Effector memory CD4-positive, alpha-beta T cell (primary cell): Measurements from ENCODE around the gene CSMD2.

ENCODE experiments used
- DNase-seq, 3 donors: peaks; one replicate each; pipeline ENCODE4 v3.0.0-alpha.2; 2020
- H3K27ac ChIP-seq: 2 replicates; pipeline ENCODE4 v1.7.0; 2013; ENCODE audit warnings: mild to moderate bottlenecking, low read length, moderate library complexity; ENCODE audit not compliant: insufficient read depth, poor library complexity, severe bottlenecking
- H3K27me3 ChIP-seq: replicated peaks from 2 replicates; pipeline ENCODE4 v1.7.0; 2013; ENCODE audit warnings: mild to moderate bottlenecking, low read length; ENCODE audit not compliant: insufficient read depth, control insufficient read depth, poor library complexity, severe bottlenecking
- H3K36me3 ChIP-seq: 2 replicates; pipeline ENCODE4 v1.7.0; 2013; ENCODE audit warnings: mild to moderate bottlenecking, low read length, moderate library complexity; ENCODE audit not compliant: control insufficient read depth, insufficient read depth
- H3K4me1 ChIP-seq: 2 replicates; pipeline ENCODE4 v1.7.0; 2013; ENCODE audit warnings: low read length, mild to moderate bottlenecking; ENCODE audit not compliant: control insufficient read depth, insufficient read depth, poor library complexity, severe bottlenecking
- H3K4me3 ChIP-seq: 2 replicates; pipeline ENCODE4 v1.7.0; 2013; ENCODE audit warnings: low read length, low read depth, mild to moderate bottlenecking; ENCODE audit not compliant: insufficient read depth, poor library complexity, severe bottlenecking
- H3K9me3 ChIP-seq: 2 replicates; pipeline ENCODE4 v1.7.0; 2013; ENCODE audit warnings: mild to moderate bottlenecking, low read length, moderate library complexity; ENCODE audit not compliant: control insufficient read depth

Gene CSMD2

DNA sequence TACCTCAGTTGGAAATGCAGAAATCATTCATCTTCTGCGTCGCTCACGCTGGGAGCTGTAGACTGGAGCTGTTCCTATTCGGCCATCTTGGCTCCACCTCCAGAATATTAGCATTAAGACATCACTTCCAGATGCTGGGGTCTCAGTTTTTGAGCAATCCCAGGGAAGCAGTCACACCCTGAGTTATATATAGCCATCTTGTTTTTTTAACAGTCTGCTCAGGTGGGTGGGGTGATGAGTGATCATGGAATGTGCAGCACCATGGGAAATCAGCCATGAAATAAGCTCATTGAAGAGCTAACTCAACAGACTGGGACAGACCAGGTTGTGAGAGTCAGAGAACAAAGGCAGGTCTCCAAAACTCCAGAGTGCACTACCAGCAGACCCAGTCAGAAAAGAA, 328.1 kb downstream of the CSMD2 start:
- Histone ChIP-seq H3K36me3 (no peaks in the 10 kb centered on the region), H3K27ac (no peak overlapping the region), H3K4me1 (no peaks in the 10 kb centered on the region), H3K27me3 (no peaks in the 10 kb centered on the region), H3K9me3 (no peaks in the 10 kb centered on the region), H3K4me3 (no peak overlapping the region)
- DNase-seq, result no peak

DNA sequence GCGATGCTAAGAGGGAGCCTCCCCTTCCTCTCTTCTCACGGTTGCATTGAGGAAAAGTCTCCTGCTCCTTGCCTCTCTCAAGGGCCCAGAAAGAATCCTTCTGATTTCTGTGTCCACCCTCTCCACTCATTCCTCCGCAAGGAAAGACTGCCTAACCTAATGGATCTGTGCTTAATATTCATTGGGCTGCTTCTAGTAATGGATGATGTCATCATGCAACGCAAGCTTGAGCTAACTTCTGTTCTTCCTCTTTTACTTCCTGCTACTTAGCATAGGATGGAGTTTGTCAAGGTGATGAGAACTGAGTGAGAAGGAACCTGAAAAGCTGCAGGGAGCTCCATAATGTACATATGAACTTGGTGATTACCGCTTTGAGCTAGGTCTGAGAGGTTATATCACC, 336.4 kb downstream of the CSMD2 start:
- Histone ChIP-seq H3K36me3 (no peaks in the 10 kb centered on the region), H3K4me3 (no peak overlapping the region), H3K9me3 (no peaks in the 10 kb centered on the region), H3K27me3 (no peaks in the 10 kb centered on the region), H3K27ac (no peak overlapping the region), H3K4me1 (no peaks in the 10 kb centered on the region)
- no peak for DNase-seq

DNA sequence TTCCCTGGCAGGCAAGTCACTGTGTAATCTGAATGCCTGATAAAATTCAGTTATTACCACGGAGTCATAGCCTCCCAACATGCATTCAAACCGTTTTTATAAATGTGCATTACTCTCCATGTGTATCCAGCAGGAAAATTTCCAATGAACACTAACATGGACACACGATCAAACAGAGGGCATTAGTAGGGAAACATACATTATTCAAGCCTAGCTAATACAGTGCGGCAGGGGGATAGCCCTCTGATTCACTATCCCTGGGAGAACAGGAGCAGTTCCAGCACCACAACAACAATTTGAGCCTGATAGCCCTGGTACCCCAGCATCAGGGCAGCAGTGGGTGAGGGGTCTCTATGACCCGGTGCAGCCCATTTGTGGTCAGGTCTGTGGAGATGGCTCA, 337.0 kb downstream of the CSMD2 start:
- Histone ChIP-seq H3K9me3 (no peaks in the 10 kb centered on the region), H3K27me3 (no peaks in the 10 kb centered on the region), H3K4me1 (no peaks in the 10 kb centered on the region), H3K27ac (no peak overlapping the region), H3K36me3 (no peaks in the 10 kb centered on the region), H3K4me3 (no peak overlapping the region)
- no peak for DNase-seq

DNA sequence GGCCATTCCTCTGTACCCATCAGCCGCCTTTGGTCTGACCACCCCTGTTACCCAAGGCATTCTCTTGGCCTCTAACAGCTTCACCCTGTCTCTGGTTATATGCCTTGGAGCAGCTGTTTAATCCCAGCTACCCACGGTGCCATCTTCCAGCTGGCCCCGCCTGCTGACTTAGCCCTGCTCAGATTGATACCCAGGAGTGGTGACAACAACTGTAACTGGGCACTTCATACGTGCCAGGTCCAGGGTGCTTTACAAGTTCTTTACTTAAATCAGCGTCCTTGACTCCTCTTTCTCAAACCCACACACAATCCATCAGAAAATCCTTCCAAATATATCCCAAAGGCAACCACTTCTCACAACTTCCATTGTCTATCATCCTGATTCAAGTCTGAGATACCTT, 338.3 kb downstream of the CSMD2 start:
- no peak for DNase-seq
- H3K27me3 ChIP-seq, result no peaks in the 10 kb centered on the region
- no peak overlapping the region for H3K4me3 ChIP-seq
- H3K27ac ChIP-seq, result no peak overlapping the region
- no peaks in the 10 kb centered on the region for H3K4me1 ChIP-seq
- H3K9me3 ChIP-seq, result no peaks in the 10 kb centered on the region
- H3K36me3 ChIP-seq, result no peaks in the 10 kb centered on the region

DNA sequence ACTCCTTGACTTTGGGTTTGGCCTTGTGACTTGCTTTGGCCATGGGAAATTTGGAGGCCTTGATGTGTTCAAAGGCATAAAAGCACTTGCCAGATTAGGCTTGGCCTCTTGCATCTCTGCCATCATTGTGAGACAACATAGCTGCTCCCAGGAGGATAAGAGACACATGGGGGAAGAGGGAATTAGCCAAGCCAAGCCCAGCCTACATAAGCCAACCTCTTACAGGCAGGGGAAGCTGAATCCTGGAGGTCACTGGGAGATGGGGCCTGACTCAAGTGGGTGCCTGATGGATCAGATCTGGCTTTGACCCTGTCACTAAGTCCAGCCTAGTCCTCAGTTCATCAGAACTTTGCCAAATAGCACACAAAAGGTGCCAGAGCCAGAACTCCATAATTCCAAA, 338.7 kb downstream of the CSMD2 start:
- H3K27ac ChIP-seq, result no peak overlapping the region
- H3K27me3 ChIP-seq, result no peaks in the 10 kb centered on the region
- DNase-seq, result no peak
- H3K9me3 ChIP-seq, result no peaks in the 10 kb centered on the region
- no peak overlapping the region for H3K4me3 ChIP-seq
- H3K4me1 ChIP-seq, result no peaks in the 10 kb centered on the region
- H3K36me3 ChIP-seq, result no peaks in the 10 kb centered on the region

DNA sequence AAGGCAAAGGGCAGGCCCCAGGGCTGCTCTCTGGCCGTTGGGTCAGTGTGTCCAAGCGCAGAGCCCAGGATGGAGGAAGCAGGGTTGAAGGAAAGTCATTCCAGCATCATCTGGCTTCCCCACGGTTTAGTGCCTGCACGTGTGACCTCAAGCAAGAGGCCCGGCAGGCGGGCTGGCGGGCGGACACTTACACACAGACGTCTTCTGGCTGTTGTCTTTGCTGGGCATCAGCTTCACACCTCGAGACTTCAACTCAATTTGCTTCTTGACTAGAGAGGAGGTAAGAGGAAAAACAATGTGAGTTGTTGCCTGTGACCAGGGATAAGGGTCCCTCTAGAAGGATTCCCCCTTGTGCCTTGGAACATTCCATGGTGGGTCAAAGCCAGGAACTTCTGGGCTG, 339.5 kb downstream of the CSMD2 start:
- H3K27me3 ChIP-seq, result no peaks in the 10 kb centered on the region
- no peaks in the 10 kb centered on the region for H3K36me3 ChIP-seq
- no peaks in the 10 kb centered on the region for H3K4me1 ChIP-seq
- no peak overlapping the region for H3K4me3 ChIP-seq
- no peaks in the 10 kb centered on the region for H3K9me3 ChIP-seq
- no peak for DNase-seq
- no peak overlapping the region for H3K27ac ChIP-seq

DNA sequence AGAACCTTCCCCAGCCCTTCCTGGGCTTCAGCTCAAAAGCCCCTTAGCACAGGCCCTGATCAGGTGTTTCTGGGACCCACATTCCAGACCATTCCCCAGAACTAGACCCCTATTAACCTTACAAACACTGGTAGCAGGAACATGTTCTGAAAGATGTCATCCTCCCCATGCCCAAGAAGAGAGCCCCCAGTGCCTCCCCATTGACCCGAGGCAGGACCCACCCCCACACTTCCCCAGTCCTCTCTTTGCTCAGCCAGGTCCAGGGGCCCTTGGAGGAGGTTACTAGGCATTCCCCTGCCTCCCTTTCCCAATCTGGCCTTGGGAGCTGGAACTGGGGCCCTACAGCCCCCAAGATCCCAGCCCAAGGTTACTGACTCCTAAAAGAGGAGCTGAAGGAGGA, 340.1 kb downstream of the CSMD2 start:
- no peaks in the 10 kb centered on the region for H3K4me1 ChIP-seq
- no peak for DNase-seq
- no peaks in the 10 kb centered on the region for H3K27me3 ChIP-seq
- no peak overlapping the region for H3K27ac ChIP-seq
- no peak overlapping the region for H3K4me3 ChIP-seq
- H3K36me3 ChIP-seq, result no peaks in the 10 kb centered on the region
- H3K9me3 ChIP-seq, result no peaks in the 10 kb centered on the region

DNA sequence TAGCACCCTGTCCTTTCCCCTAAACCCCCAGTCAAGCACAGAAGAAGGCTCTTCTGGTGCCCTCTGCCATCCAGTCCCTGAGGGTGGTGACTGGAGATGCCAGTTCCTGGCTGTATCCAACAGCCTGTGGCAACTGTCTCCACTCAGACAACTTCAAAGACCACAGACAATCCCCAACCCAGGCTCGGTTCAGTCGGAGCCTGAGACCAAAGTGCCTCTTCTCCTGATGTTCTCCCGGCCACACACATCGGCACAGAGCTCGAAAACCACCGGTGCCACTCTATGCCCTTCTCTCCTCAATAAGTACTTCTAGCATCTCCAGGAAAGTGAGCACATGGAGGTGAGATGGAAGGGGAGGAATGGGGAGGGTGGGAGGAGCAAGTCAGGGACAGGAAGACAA, 340.7 kb downstream of the CSMD2 start:
- Histone ChIP-seq H3K4me1 (no peaks in the 10 kb centered on the region), H3K27me3 (no peaks in the 10 kb centered on the region), H3K36me3 (no peaks in the 10 kb centered on the region), H3K4me3 (no peak overlapping the region), H3K27ac (no peak overlapping the region), H3K9me3 (no peaks in the 10 kb centered on the region)
- no peak for DNase-seq

DNA sequence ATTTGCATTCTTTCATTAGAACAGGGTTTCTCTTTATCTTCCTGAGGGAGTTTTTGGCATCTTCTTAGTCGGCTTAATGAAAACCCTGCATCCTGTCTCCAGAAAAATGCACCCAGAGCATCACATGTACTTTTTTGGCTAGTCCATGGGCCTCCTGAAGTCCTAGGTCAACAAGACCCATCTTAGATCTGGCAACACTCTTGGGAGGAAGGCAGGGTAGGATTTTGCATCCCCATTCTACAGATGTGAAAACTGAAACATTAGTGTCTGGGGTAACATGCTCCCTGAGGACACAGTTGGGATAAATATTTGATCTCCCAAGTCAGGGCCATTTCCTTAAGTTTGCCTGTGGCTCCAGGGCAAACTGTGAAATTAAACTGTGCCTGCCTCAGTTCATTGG, 341.2 kb downstream of the CSMD2 start:
- no peak overlapping the region for H3K4me3 ChIP-seq
- H3K27ac ChIP-seq, result no peak overlapping the region
- no peaks in the 10 kb centered on the region for H3K27me3 ChIP-seq
- DNase-seq, result no peak
- H3K4me1 ChIP-seq, result no peaks in the 10 kb centered on the region
- H3K9me3 ChIP-seq, result no peaks in the 10 kb centered on the region
- no peaks in the 10 kb centered on the region for H3K36me3 ChIP-seq

DNA sequence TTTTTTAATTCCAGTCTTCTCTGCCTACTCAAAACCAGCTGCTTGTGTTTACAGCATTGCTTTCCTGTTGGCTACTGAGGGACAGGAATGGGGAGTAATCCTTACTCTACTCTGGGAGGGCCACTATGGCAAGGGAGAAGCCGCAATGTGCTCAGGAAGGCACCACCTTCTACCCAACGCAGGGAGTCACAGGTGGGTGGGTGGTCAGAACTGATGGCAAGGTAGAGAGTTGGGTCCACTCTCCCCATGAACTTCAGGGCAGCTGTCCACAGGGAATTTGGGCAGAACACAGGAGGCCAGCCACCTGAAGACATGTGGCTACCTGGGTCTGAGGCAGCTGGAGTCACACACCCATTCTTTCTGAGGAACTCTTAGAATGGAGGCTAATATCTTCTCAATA, 341.6 kb downstream of the CSMD2 start:
- no peak overlapping the region for H3K27ac ChIP-seq
- no peak overlapping the region for H3K4me3 ChIP-seq
- no peaks in the 10 kb centered on the region for H3K4me1 ChIP-seq
- H3K27me3 ChIP-seq, result no peaks in the 10 kb centered on the region
- no peaks in the 10 kb centered on the region for H3K9me3 ChIP-seq
- no peaks in the 10 kb centered on the region for H3K36me3 ChIP-seq
- no peak for DNase-seq

DNA sequence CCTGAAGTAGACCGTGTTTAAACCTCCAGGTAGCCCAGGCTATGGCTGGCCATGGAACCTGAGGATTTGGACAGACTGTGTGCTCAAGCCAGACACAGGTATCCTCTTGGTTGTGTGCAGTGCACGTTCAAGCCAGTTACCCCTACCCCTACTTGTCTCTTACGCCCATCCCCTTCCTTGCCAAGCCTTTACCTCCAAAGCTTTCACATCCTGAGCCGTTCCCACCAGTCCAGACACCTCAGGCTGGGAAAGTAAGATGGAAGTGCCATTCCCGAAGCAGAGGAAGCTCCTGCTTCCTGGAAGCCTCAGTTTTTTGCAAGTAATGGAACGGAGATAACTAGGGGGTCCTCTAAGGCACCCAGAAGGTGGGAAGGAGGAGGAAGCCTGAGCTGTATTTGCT, 342.6 kb downstream of the CSMD2 start:
- Histone ChIP-seq H3K4me1 (no peaks in the 10 kb centered on the region), H3K27ac (no peak overlapping the region), H3K9me3 (no peaks in the 10 kb centered on the region), H3K4me3 (no peak overlapping the region), H3K27me3 (no peaks in the 10 kb centered on the region), H3K36me3 (no peaks in the 10 kb centered on the region)
- DNase-seq, result no peak
